PC-3 (cell line): ENCODE results near the gene ATP5PD. TPM values are rescaled to one million over a fixed set of nuclear protein-coding genes. Genes with fewer than 3 reads are reported as not detected.
A peak's percentile ranks its signal among the peaks of the same experiment; 100 is the strongest.

ENCODE experiments used
- ATAC-seq: fragments of 200-7000 bp; cut with Tn5 transposase; 2 replicates; pipeline ENCODE4 v1.9.1; 2020; ENCODE audit warnings: mild to moderate bottlenecking, moderate library complexity
- BruUV-seq: library from RNA; stranded (reverse); fragments of 400-500 nt; replicated peaks from 2 replicates; lab custom pipeline; 2021; lab: Mats Ljungman, UMichigan
- CTCF ChIA-PET: fragments of 300-600 bp; sonication (Branson Sonifier 250); formaldehyde crosslinking; loops from one replicate; lab custom pipeline; 2022; ENCODE audit warnings: antibody characterized with exemption; lab: Charles Lee
- POLR2A ChIA-PET: fragments of 300-600 bp; sonication (Branson Sonifier 250); formaldehyde crosslinking; loops from one replicate; lab custom pipeline; 2022; ENCODE audit warnings: antibody characterized with exemption; ENCODE audit not compliant: unreplicated experiment; lab: Charles Lee
- DNase-seq: peaks from one replicate; pipeline ENCODE4 v3.0.0-alpha.2; 2015
- H2AFZ ChIP-seq: fragments of 300-600 bp; sonication (generic); 2 replicates; pipeline ENCODE4 v1.6.0; 2016; ENCODE audit warnings: antibody characterized with exemption, low read length
- H3F3A ChIP-seq: fragments of 300-600 bp; sonication (generic); one replicate; pipeline ENCODE4 v1.6.0; 2017; ENCODE audit warnings: antibody characterized with exemption, low read length, control low read depth, mild to moderate bottlenecking; ENCODE audit not compliant: unreplicated experiment
- H3K27ac ChIP-seq: fragments of 300-600 bp; sonication (generic); 2 replicates; pipeline ENCODE4 v1.5.1; 2016; ENCODE audit warnings: mild to moderate bottlenecking, low read length
- H3K27me3 ChIP-seq: fragments of 300-600 bp; sonication (generic); 2 replicates; pipeline ENCODE4 v1.6.1; 2016; ENCODE audit warnings: low read length, mixed read lengths
- H3K36me3 ChIP-seq: fragments of 300-600 bp; sonication (generic); 2 replicates; pipeline ENCODE4 v1.6.1; 2016; ENCODE audit warnings: low read depth, mixed run types, low read length, mixed read lengths
- H3K4me1 ChIP-seq: fragments of 300-600 bp; sonication (generic); 2 replicates; pipeline ENCODE4 v1.5.1; 2016; ENCODE audit warnings: low read length; ENCODE audit not compliant: insufficient read depth
- H3K4me2 ChIP-seq: fragments of 300-600 bp; sonication (generic); 2 replicates; pipeline ENCODE4 v1.6.0; 2016; ENCODE audit warnings: low read length
- H3K4me3 ChIP-seq: fragments of 300-600 bp; sonication (generic); 2 replicates; pipeline ENCODE4 v1.5.1; 2016; ENCODE audit warnings: mild to moderate bottlenecking, low read length, mixed read lengths
- H3K79me2 ChIP-seq: fragments of 300-600 bp; sonication (generic); 2 replicates; pipeline ENCODE4 v1.6.1; 2017; ENCODE audit warnings: low read length, mixed read lengths
- H3K9ac ChIP-seq: fragments of 300-600 bp; sonication (generic); 2 replicates; pipeline ENCODE4 v1.6.0; 2016; ENCODE audit warnings: mild to moderate bottlenecking, low read length
- H3K9me2 ChIP-seq: fragments of 300-600 bp; sonication (generic); replicated peaks from 2 replicates; pipeline ENCODE4 v1.6.1; 2016; ENCODE audit warnings: mixed run types, low read length, mixed read lengths
- H3K9me3 ChIP-seq: fragments of 300-600 bp; sonication (generic); 2 replicates; pipeline ENCODE4 v1.6.1; 2016; ENCODE audit warnings: low read length, mixed read lengths
- H4K20me1 ChIP-seq: fragments of 300-600 bp; sonication (generic); 2 replicates; pipeline ENCODE4 v1.6.1; 2016; ENCODE audit warnings: low read length, mixed read lengths
- EZH2 ChIP-seq: fragments of 300-600 bp; sonication (generic); IDR thresholded peaks from one replicate; pipeline ENCODE4 v1.6.1; 2017; ENCODE audit warnings: antibody characterized with exemption, mild to moderate bottlenecking, low read length; ENCODE audit not compliant: unreplicated experiment
- EZH2phosphoT487 ChIP-seq: fragments of 300-600 bp; sonication (generic); IDR thresholded peaks from 2 replicates; pipeline ENCODE4 v1.6.1; 2018; ENCODE audit warnings: mild to moderate bottlenecking, antibody characterized with exemption, low read length, borderline replicate concordance
- intact Hi-C: fragments of 100-400 bp; cut with micrococcal nuclease; formaldehyde crosslinking; loops from 2 replicates; pipeline ENCODE4 v1.9.0; 2023
- total RNA-seq: library from RNA; depleted of rRNA; stranded (reverse); fragments of >200 nt; gene quantifications from 2 replicates; pipeline ENCODE4 v1.2.3, GENCODE V29; 2014
- TF ChIP-seq, protein P1 (sequence below): fragments of 300-600 bp; sonication (generic); conservative IDR thresholded peaks from 2 replicates; pipeline ENCODE4 v1.5.1; 2017; ENCODE audit warnings: antibody characterized with exemption, low read depth, mild to moderate bottlenecking, low read length

ATP5PD gene
- total RNA-seq, 1 experiment from 2014 or later = 361 TPM

DNA sequence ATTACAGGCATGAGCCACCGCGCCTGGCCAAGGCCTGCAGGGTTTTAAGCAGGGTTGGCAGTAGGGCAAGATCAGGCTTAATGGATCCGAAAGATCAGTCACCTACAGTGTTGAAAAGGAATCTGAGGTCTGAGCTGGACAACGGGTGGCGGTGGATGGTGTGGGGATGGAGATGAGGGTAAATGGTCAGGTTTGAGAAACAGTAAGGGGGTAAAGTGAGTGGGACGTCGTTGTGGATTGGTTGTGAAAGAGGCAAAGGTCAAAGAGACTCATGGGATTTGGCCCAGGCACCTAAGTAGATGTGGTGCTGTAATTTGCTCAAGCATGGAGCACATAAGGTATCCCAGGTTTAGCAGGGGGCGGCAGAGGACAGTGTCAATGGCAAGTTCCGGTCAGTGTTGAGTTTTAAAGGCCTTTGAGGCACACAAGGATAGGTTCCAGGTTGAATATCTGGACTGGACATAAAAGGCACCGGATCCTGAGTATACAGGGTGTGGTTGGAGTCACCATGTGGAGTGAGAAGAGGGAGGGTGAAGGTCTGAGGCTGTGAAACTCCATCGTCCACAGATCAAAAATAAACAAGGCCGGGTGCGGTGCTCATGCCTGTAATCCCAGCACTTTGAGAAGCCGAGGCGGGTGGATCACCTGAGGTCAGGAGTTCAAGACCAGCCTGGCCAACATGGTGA, 39.9 kb upstream of the ATP5PD start:
- Histone ChIP-seq H3K9ac (no peak overlapping the region), H3K4me1 (peaks cover 17% of the 10 kb centered on the region), H3K27ac (no peak overlapping the region), H4K20me1 (no peaks in the 10 kb centered on the region), H3K4me2 (no peak overlapping the region), H3K4me3 (no peak overlapping the region), H3K36me3 (no peaks in the 10 kb centered on the region), H3K9me2 (no peaks in the 10 kb centered on the region), H2AFZ (no peak overlapping the region), H3K27me3 (no peaks in the 10 kb centered on the region), H3K79me2 (no peaks in the 10 kb centered on the region), H3F3A (no peaks in the 10 kb centered on the region), H3K9me3 (no peaks in the 10 kb centered on the region)
- ChIA-PET CTCF (no interaction called here), POLR2A (no interaction called here)
- DNase-seq (no peak), ATAC-seq (no peak)
- no TSS peak for BruUV-seq
- intact Hi-C loops = no loop called here
- TF ChIP-seq, protein P1, sequence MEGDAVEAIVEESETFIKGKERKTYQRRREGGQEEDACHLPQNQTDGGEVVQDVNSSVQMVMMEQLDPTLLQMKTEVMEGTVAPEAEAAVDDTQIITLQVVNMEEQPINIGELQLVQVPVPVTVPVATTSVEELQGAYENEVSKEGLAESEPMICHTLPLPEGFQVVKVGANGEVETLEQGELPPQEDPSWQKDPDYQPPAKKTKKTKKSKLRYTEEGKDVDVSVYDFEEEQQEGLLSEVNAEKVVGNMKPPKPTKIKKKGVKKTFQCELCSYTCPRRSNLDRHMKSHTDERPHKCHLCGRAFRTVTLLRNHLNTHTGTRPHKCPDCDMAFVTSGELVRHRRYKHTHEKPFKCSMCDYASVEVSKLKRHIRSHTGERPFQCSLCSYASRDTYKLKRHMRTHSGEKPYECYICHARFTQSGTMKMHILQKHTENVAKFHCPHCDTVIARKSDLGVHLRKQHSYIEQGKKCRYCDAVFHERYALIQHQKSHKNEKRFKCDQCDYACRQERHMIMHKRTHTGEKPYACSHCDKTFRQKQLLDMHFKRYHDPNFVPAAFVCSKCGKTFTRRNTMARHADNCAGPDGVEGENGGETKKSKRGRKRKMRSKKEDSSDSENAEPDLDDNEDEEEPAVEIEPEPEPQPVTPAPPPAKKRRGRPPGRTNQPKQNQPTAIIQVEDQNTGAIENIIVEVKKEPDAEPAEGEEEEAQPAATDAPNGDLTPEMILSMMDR = no peak
- TF ChIP-seq EZH2 (no peak), EZH2phosphoT487 (no peak)

DNA sequence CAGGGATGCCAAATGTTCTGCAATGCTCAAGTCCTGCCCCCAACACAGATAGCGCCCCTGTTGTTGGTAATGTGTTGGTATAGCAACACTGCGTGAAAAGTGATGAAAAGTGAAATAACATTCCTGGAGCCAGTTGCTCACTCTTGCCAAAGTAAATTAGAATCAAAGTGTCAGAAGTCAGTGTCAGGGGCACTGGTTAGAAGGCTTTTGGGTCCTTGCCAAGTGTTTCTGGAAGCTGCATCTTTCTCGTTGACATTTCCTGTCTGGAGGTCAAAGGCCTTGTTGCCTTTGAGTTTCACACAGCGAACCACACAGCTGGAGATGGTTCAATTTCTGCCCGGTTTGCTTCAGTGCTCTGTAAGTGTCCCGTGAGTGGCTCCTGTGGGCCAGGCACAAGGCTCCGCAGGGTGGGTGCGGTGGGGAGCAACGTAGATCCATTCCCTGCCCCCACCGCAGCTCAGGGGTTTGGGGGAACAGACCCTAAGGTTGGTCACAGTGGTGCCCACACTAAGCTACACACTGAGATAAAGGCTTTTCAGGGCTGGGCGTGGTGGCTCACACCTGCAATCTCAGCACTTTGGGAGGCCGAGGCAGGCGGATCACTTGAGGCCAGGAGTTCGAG, 37.4 kb upstream of the ATP5PD start:
- Histone ChIP-seq H2AFZ (no peak overlapping the region), H3K4me1 (peaks cover 25% of the 10 kb centered on the region), H3K36me3 (no peaks in the 10 kb centered on the region), H3K4me2 (no peak overlapping the region), H4K20me1 (no peaks in the 10 kb centered on the region), H3K9me3 (no peaks in the 10 kb centered on the region), H3K9me2 (no peaks in the 10 kb centered on the region), H3K27ac (no peak overlapping the region), H3K27me3 (no peaks in the 10 kb centered on the region), H3F3A (peaks cover 3% of the 10 kb centered on the region), H3K79me2 (no peaks in the 10 kb centered on the region), H3K9ac (no peak overlapping the region), H3K4me3 (no peak overlapping the region)
- intact Hi-C loops = no loop called here
- ATAC-seq (no peak), DNase-seq (peak; percentile 37)
- BruUV-seq = no TSS peak
- ChIA-PET POLR2A (no interaction called here), CTCF (no interaction called here)
- no peak for TF ChIP-seq EZH2
- TF ChIP-seq EZH2phosphoT487 = no peak
- TF ChIP-seq, protein P1 = no peak

DNA sequence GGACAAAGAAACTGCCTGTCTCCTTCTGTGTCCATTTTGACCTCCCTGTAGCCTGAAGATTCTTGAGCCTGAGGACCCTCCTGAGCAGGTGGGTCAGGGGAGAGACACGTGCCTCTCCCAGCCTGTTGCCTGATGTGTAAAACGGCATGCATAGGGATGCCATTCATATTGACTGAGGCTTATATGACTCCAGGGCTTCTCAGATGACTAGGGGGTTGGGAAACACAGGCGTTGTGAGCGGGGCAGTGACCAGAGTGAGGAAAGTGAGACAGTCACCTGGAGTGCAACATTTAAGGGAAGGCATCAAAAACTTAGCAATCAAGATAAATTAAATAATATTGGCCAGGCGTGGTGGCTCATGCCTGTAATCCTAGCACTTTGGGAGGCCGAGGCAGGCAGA, 35.9 kb upstream of the ATP5PD start:
- Histone ChIP-seq H2AFZ (no peak overlapping the region), H3K79me2 (no peaks in the 10 kb centered on the region), H3F3A (peaks cover 5% of the 10 kb centered on the region), H3K9me2 (no peaks in the 10 kb centered on the region), H3K4me2 (no peak overlapping the region), H3K27ac (no peak overlapping the region), H3K4me3 (no peak overlapping the region), H3K27me3 (no peaks in the 10 kb centered on the region), H3K36me3 (no peaks in the 10 kb centered on the region), H3K9me3 (no peaks in the 10 kb centered on the region), H3K9ac (no peak overlapping the region), H4K20me1 (no peaks in the 10 kb centered on the region), H3K4me1 (peaks cover 31% of the 10 kb centered on the region)
- DNase-seq (no peak), ATAC-seq (no peak)
- intact Hi-C loops = no loop called here
- ChIA-PET CTCF (no interaction called here), POLR2A (no interaction called here)
- no TSS peak for BruUV-seq
- TF ChIP-seq, protein P1 = no peak
- TF ChIP-seq EZH2 (no peak), EZH2phosphoT487 (no peak)
